ENCODE results near the gene MEIOC. TPM values are rescaled to one million over a fixed set of nuclear protein-coding genes. Genes with fewer than 3 reads are reported as not detected.
"Not testable (repeated sequence)": the region's sequence is repeated elsewhere in the genome, so short reads cannot be mapped to it uniquely, and the experiment has no call there.

The MEIOC gene
- total RNA-seq, 1 donor from 2014 or later = 0.32 TPM

DNA sequence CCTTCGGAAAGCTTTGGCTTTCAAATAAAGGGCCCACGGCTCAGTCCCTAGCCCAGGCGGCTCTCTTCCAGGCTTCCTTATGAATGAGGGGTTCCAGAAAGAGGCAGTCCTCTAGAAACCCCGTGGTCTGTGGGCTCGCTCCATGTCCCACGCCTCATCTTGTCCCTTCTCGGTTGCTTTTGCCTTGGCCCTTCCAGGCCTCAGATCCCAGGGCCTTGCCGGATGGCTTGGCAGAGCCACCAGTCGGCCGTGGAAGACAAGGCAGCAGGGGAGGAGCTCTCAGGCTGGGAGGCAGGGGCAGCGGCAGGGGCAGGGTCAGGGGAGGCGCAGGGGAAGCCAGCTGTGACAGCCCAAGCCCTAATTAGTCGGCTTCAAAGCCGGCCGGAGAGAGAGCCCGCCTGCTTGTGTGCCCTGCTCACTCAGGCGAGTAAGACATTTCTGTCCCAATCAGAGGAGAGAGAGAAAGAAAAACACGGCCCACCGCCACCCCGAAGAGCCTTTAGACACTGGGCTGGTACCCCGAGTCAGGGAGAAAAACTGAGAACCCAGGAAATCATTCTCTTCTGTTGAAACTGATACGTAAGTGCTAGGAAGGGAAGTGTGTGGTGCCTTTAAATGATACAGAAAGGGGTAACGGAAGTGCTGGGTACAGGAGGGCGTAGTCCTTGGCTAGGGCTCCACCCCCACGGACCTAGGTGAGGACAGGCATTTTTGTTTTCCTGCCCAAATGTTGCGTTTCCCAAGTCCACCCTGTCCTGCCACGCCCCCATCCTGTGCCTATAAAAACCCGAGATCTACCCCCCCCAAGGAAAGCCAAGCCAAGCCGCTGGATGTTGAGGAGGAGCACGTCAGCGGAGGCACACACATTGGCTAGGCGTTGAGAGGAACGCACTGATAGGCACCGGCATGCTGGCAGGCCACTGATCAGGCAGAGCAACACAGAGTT is 27.8 kb upstream of the MEIOC start:
- H3K27ac Mint-ChIP-seq (ENCODE audit: unreplicated experiment) = no peak overlapping the region
- H3K36me3 Mint-ChIP-seq (ENCODE audit: low read depth) = no peaks in the 10 kb centered on the region
- no peak overlapping the region for H3K4me3 Mint-ChIP-seq (ENCODE audit: unreplicated experiment)

DNA sequence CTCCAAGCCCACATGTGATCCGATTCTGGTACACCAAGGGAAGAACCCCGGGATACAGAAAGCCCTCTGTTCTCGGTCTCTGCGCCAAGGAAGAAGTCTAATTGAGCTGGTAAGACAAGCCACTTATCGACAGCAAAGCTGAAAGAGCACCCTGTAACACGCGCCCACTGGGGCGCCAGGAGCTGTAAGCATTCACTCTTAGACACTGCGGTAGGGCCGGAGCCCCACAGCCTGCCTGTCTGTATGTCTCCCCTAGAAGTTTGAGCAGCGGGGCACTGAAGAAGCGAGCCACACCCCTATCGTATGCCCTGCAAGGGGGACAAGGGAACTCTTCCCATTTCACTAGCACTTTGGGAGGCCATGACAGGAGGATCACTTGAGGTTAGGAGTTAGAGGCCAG is 27.0 kb upstream of the MEIOC start:
- Mint-ChIP-seq H3K9me3 (ENCODE audit: low read depth) (no peaks in the 10 kb centered on the region), H3K4me1 (ENCODE audit: low read depth) (peaks cover 5% of the 10 kb centered on the region), H3K4me3 (ENCODE audit: unreplicated experiment) (no peak overlapping the region), H3K27ac (ENCODE audit: unreplicated experiment) (no peak overlapping the region), H3K36me3 (ENCODE audit: low read depth) (no peaks in the 10 kb centered on the region), H3K27me3 (ENCODE audit: low read depth) (no peaks in the 10 kb centered on the region)
- TF ChIP-seq, protein P1, sequence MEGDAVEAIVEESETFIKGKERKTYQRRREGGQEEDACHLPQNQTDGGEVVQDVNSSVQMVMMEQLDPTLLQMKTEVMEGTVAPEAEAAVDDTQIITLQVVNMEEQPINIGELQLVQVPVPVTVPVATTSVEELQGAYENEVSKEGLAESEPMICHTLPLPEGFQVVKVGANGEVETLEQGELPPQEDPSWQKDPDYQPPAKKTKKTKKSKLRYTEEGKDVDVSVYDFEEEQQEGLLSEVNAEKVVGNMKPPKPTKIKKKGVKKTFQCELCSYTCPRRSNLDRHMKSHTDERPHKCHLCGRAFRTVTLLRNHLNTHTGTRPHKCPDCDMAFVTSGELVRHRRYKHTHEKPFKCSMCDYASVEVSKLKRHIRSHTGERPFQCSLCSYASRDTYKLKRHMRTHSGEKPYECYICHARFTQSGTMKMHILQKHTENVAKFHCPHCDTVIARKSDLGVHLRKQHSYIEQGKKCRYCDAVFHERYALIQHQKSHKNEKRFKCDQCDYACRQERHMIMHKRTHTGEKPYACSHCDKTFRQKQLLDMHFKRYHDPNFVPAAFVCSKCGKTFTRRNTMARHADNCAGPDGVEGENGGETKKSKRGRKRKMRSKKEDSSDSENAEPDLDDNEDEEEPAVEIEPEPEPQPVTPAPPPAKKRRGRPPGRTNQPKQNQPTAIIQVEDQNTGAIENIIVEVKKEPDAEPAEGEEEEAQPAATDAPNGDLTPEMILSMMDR (IDR thresholded peaks at IDR 0.05) = no peak
- DNase-seq (ENCODE audit: low spot score) = no peak

More for the DNA sequence above, 27.8 kb upstream of the MEIOC start:
- DNase-seq (ENCODE audit: low spot score) = no peak
- TF ChIP-seq, protein P1 (IDR thresholded peaks at IDR 0.05) = no peak
- Mint-ChIP-seq H3K4me1 (ENCODE audit: low read depth) (peaks cover 5% of the 10 kb centered on the region), H3K27me3 (ENCODE audit: low read depth) (no peaks in the 10 kb centered on the region), H3K9me3 (ENCODE audit: low read depth) (no peaks in the 10 kb centered on the region)

DNA sequence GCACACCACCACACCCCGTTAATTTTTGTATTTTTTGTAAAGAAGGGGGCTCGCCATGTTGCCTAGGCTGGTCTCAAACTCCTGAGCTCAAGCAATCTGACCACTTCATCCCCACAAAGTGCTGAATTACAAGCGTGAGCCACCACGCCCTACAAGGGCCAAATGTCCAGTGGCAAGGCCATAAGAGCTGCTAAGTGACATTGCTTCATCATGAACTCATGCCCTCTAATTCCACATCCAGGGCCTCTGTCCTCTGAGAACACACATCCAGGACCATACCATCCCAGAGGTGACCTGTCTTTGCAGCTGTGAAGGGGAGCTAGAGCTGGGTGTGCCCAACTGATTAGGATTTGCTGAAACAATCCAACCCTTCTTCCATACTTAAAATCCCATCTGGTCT is 25.6 kb upstream of the MEIOC start:
- Mint-ChIP-seq H3K27ac (ENCODE audit: unreplicated experiment) (no peak overlapping the region), H3K36me3 (ENCODE audit: low read depth) (no peaks in the 10 kb centered on the region), H3K27me3 (ENCODE audit: low read depth) (no peaks in the 10 kb centered on the region), H3K4me3 (ENCODE audit: unreplicated experiment) (no peak overlapping the region), H3K9me3 (ENCODE audit: low read depth) (no peaks in the 10 kb centered on the region), H3K4me1 (ENCODE audit: low read depth) (peaks cover 5% of the 10 kb centered on the region)
- TF ChIP-seq, protein P1 (IDR thresholded peaks at IDR 0.05) = no peak
- DNase-seq (ENCODE audit: low spot score) = no peak

DNA sequence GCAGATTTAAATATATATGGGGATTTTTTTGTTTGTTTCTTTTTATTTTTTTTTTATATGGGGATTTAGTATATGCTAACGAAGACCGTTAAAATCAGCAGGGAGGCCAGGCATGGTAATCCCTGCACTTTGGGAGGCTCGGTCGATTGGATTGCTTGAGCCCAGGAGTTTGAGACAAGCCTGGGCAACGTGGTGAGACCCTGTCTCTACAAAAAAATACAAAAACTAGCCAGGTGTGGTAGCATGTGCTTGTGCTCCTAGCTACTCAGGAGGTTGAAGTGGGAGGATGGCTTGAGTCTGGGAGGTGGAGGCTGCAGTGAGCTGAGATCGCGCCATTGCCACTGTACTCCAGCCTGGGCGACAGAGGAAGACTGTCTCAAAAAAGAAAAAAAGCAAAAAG is 22.3 kb upstream of the MEIOC start:
- TF ChIP-seq, protein P1 (IDR thresholded peaks at IDR 0.05) = no peak
- H3K9me3 Mint-ChIP-seq (ENCODE audit: low read depth) = no peaks in the 10 kb centered on the region
- H3K4me3 Mint-ChIP-seq (ENCODE audit: unreplicated experiment) = no peak overlapping the region
- peaks cover 8% of the 10 kb centered on the region for H3K4me1 Mint-ChIP-seq (ENCODE audit: low read depth)
- no peaks in the 10 kb centered on the region for H3K27me3 Mint-ChIP-seq (ENCODE audit: low read depth)
- H3K36me3 Mint-ChIP-seq (ENCODE audit: low read depth) = no peaks in the 10 kb centered on the region
- H3K27ac Mint-ChIP-seq (ENCODE audit: unreplicated experiment) = no peak overlapping the region
- no peak for DNase-seq (ENCODE audit: low spot score)

DNA sequence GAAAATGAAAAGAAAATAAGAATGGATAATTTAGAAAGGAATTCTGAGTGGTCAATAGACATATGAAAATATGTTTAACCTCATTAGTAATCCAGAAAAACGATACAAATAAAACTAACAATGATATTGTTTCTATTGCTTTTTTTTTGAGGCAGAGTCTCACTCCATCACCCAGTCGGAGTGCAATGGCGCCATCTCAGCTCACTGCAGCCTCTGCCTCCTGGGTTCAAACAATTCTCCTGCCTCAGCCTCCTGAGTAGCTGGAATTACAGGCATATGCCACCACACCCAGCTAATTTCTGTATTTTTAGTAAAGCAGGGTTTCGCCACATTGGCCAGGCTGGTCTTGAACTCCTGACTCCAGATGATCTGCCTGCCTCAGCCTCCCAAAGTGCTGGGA is 21.9 kb upstream of the MEIOC start:
- not testable (repeated sequence) for H3K27me3 Mint-ChIP-seq (ENCODE audit: low read depth); H3K27ac Mint-ChIP-seq (ENCODE audit: unreplicated experiment); H3K36me3 Mint-ChIP-seq (ENCODE audit: low read depth); DNase-seq (ENCODE audit: low spot score); H3K9me3 Mint-ChIP-seq (ENCODE audit: low read depth); H3K4me3 Mint-ChIP-seq (ENCODE audit: unreplicated experiment); H3K4me1 Mint-ChIP-seq (ENCODE audit: low read depth)
- TF ChIP-seq, protein P1 (IDR thresholded peaks at IDR 0.05) = peak; percentile 59
